Adrenal gland (tissue), 12 donors: Measurements from ENCODE around the gene ABHD16A. TPM values are rescaled to one million over a fixed set of nuclear protein-coding genes. Genes with fewer than 3 reads are reported as not detected.

Experiments used
- DNase-seq, 7 donors: peaks; one replicate each; pipeline ENCODE4 v3.0.0-alpha.2; 2019 to 2020
- H3K27ac ChIP-seq, 5 donors: fragments of 200-600 bp; sonication (generic) in 4 of 5; 1 replicate in 3 of 5; 2 replicates in 2 of 5; pipeline versions ENCODE4 v1.5.1 to v1.8.0; 2016 to 2020; ENCODE audit warnings: mild to moderate bottlenecking in 1 of 5
- H3K27me3 ChIP-seq: fragments of 200-600 bp; 2 replicates; pipeline ENCODE4 v1.8.0; 2021
- H3K36me3 ChIP-seq, 2 donors: fragments of 200-600 bp; replicated peaks in 1 of 2; 1 replicate in 1 of 2; 2 replicates in 1 of 2; pipeline versions ENCODE4 v1.5.1 to v1.8.0; 2018 to 2022
- H3K4me1 ChIP-seq, 2 donors: fragments of 200-600 bp; replicated peaks in 1 of 2; 1 replicate in 1 of 2; 2 replicates in 1 of 2; pipeline versions ENCODE4 v1.5.1 to v1.8.0; 2018 to 2021
- H3K4me3 ChIP-seq, 4 donors: fragments of 200-600 bp; sonication (generic) in 3 of 4; one replicate each; pipeline ENCODE4 v1.5.1; 2016 to 2018
- H3K9me3 ChIP-seq, 3 donors: fragments of 200-600 bp; sonication (generic) in 1 of 3; replicated peaks in 1 of 3; 1 replicate in 2 of 3; 2 replicates in 1 of 3; pipeline versions ENCODE4 v1.5.1 to v1.8.0; 2016 to 2021
- POLR2A ChIP-seq, 2 donors: fragments of 450-650 bp; IDR thresholded peaks; one replicate each; pipeline ENCODE4 v1.6.1; 2017; ENCODE audit warnings: antibody characterized with exemption in 2 of 2, mild to moderate bottlenecking in 2 of 2, moderate library complexity in 1 of 2
- WGBS, 4 donors: extraction: QIAGEN DNeasy Blood & Tissue Kit in 2 of 4; methylation state at CpG; one replicate each; pipeline versions ENCODE4 v1.1.5 to v1.1.7; 2013 to 2017; 5-methylcytosine and 5-hydroxymethylcytosine counted together
- intact Hi-C, 2 donors: fragments of 100-400 bp; cut with DNase I; formaldehyde crosslinking; loops; one replicate each; pipeline versions ENCODE4 v1.14.1 to v1.15.0; 2022 to 2023
- polyA plus RNA-seq, 3 donors: library from polyadenylated mRNA; stranded (reverse); fragments of 200-250 nt in 2 of 3; fragments of 350-450 nt in 1 of 3; fragmentation: Illumina TruSeq in 1 of 3; extraction: RNeasy Lipid Tissue Mini Kit (QIAGEN cat#74804) in 1 of 3; gene quantifications; one replicate each; pipeline ENCODE4 v1.2.3, GENCODE V29; 2013 to 2014
- total RNA-seq, 9 donors: library from RNA; depleted of rRNA in 4 of 9; stranded (reverse); fragments of >200 nt in 4 of 9; fragments of 120-200 nt in 1 of 9; fragmentation: NEBNext Ultra II Directional in 1 of 9; extraction: Animal tissue kit (Norgen Biotek cat#: 25700) in 1 of 9; gene quantifications; one replicate each; pipeline versions ENCODE4 v1.1.0 to v1.2.4, GENCODE V29; 2013 to 2023
- TF ChIP-seq, protein P1 (sequence below), 6 experiments: fragments of 450-650 bp in 4 of 6; fragments of 200-600 bp in 2 of 6; sonication (generic) in 1 of 6; IDR thresholded peaks; 1 replicate in 5 of 6; 2 replicates in 1 of 6; pipeline versions ENCODE4 v1.5.1 to v1.8.0; 2016 to 2021; ENCODE audit warnings: antibody characterized with exemption in 6 of 6, mild to moderate bottlenecking in 2 of 6, moderate library complexity in 1 of 6
- donor health status: healthy with polysubstance abuse.
- donor health status: Bipolar disorder and iron deficiency.
- donor health status: DM: yes; HTN: yes; CAD: no.
- donor health status: DM: no; HTN: no; CAD: no.
- donor health status: DM: no; HTN: no; CAD: no.
- donor health status: DM: yes; HTN: yes; CAD: no.

Gene ABHD16A
- total and polyA plus RNA-seq, 12 donors, result 38.7 to 73.1 (median 58.1) TPM

DNA sequence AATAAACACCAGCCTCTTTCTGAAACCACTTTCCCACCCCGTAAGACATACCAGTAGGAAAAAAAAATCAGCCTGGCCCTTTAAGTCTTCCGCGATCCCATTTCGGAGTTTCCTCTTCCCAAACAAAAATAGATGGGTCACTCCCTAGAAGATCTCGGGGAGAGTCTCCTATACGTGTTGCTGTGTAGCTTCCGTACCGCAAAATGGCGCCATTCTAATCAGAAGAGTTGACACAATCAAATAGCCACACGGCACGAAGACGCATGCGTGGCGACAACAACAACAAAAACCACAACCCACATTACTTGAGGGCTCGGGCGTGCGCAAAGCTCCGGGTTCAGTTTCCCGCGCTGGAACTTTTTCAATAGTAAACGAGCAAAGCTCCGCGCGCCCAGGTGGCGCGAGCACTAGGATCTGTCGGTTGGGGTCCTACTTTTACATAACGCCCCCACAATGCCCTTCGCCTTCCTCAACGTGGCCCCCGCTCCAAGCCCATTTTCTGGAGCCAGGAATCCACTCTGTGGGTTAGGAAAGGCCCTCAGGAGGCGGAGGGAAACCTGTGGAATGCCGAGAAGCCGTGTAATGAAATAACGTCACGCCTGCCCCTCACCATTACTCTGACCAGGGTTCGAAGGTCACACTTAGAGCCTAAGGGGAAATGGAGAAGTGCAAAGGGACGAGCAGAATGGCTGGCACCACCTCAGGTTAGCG lies 38.2 kb downstream of the ABHD16A start, which contains the start of gene GPANK1:
Gene GPANK1 (minus strand): TSS at position 208 of the 711 bp plus-strand sequence. CDS start 519 bp downstream, outside the sequence.
- peak within 1 kb of the TSS; percentile 31 to 95 (median 76) for H3K4me3 ChIP-seq
- peaks cover 0 to 40% of the 10 kb centered on the region in 2 donors for H3K36me3 ChIP-seq
- DNase-seq, result peak; percentile 89 to 97 (median 94)
- H3K4me1 ChIP-seq, result peaks cover 7 to 45% of the 10 kb centered on the region in 2 donors
- intact Hi-C loops, result no loop called here
- H3K27ac ChIP-seq, result peak within 1 kb of the TSS; percentile 83 to 96 (median 89)
- no peaks in the 10 kb centered on the region for H3K27me3 ChIP-seq
- peak; percentile 35 to 84 for TF ChIP-seq POLR2A (IDR thresholded peaks at IDR 0.05)
- TF ChIP-seq, protein P1, sequence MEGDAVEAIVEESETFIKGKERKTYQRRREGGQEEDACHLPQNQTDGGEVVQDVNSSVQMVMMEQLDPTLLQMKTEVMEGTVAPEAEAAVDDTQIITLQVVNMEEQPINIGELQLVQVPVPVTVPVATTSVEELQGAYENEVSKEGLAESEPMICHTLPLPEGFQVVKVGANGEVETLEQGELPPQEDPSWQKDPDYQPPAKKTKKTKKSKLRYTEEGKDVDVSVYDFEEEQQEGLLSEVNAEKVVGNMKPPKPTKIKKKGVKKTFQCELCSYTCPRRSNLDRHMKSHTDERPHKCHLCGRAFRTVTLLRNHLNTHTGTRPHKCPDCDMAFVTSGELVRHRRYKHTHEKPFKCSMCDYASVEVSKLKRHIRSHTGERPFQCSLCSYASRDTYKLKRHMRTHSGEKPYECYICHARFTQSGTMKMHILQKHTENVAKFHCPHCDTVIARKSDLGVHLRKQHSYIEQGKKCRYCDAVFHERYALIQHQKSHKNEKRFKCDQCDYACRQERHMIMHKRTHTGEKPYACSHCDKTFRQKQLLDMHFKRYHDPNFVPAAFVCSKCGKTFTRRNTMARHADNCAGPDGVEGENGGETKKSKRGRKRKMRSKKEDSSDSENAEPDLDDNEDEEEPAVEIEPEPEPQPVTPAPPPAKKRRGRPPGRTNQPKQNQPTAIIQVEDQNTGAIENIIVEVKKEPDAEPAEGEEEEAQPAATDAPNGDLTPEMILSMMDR (IDR thresholded peaks at IDR 0.05), result no peak
- 0 to 1% (median 0%) methylated on average over 33 to 39 of the region's 39 CpGs for WGBS, 4 donors
- no peaks in the 10 kb centered on the region for H3K9me3 ChIP-seq

DNA sequence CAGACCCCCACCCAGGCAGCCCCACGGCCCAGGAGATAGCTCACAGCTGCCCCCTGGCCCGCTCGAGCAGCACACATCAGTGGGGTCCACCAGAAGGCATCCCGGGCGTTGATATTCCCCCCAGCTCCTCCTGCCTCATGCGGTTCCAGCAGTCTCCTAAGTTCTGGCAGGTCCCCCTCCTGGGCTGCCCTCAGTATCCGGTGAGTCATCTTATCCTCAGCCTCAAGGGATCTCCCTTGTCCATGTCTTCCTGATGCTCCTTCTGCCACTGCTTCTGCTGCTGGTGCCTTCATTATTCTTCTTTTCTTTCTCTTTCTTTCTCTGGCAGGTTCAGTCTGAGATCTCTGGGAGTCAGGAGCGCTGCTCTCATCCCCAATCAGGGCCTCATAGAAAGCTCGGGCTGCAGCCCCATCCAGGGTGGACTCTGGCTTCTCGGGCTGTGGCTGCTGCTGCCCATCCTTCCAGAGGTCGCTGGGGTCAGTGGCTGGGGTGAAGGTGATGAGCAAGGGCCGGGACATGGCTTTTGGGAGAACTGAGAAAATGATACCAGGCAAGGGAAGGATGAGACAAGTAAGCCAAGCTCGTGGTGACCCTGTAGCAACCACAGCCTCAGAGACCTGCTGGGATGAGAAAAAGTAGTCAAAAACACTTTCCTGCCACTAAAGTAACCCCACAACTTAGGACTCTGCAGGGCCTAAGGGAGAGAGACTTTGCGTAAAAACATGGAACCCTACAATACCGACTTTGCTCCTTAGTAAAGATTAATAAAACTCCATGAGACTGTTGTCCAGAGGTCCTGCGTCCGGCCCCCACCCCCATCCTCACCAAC lies 38.9 kb downstream of the ABHD16A start:
- WGBS, 4 donors, result 17 to 30% (median 21%) methylated on average over 12 to 17 of the region's 17 CpGs
- DNase-seq, result peak in 6 of 7 donors; percentile 48 to 77 (median 58)
- Histone ChIP-seq H3K4me3 (peak overlapping the region in 2 of 4 donors; percentile 69 to 95), H3K4me1 (peaks cover 14 to 51% of the 10 kb centered on the region in 2 donors), H3K36me3 (peaks cover 0 to 32% of the 10 kb centered on the region in 2 donors), H3K9me3 (no peaks in the 10 kb centered on the region), H3K27me3 (no peaks in the 10 kb centered on the region), H3K27ac (peak overlapping the region; percentile 83 to 96 (median 89))
- TF ChIP-seq, protein P1 (IDR thresholded peaks at IDR 0.05), result no peak
- TF ChIP-seq POLR2A (IDR thresholded peaks at IDR 0.05), result no peak
- intact Hi-C loops, result no loop called here

DNA sequence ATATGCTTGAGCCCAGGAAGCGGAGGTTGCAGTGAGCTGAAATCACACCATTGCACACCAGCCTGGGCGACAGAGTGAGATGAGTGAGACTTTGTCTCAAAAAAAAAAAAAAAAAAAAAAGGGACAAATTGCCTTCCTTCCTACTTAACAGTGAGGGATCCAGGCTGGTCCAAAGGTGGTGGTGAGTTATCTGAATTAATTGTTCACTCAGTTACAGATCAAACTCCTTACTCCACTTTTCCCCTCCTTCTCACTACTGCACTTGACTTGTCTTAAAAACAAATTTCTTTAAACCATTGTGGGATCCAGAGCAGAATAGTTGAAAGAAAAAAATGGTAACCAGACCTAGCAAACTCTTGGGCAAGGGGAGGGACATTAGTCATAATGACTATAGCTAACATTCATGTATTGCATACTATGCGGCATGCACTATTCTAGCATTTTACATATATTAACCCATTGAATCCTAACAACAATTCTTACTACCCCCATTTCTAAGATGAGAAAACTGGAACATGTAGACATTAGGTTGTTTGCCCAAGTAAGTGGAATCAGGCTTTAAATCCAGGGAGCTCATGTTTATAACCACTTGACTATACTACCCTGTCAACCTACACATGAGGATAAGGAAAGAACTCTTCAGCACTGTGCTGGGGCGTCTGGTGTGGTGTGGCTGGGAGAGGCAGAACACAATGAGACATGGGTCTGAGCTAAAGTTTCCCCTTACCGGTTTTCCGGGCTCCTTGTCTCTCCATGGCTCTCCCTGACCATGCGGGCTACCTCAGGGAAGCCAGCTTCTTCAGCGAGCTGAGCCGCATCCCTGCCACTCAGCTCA lies 39.8 kb downstream of the ABHD16A start:
- Histone ChIP-seq H3K27me3 (no peaks in the 10 kb centered on the region), H3K36me3 (peaks cover 0 to 24% of the 10 kb centered on the region in 2 donors), H3K27ac (peak overlapping the region in 4 of 5 donors; percentile 83 to 96 (median 90)), H3K4me1 (peaks cover 20 to 59% of the 10 kb centered on the region in 2 donors), H3K9me3 (no peaks in the 10 kb centered on the region), H3K4me3 (peak overlapping the region in 1 of 4 donors; percentile 95)
- no peak for DNase-seq
- 71 to 78% (median 72%) methylated on average over 5 to 9 of the region's 9 CpGs for WGBS, 4 donors
- TF ChIP-seq, protein P1 (IDR thresholded peaks at IDR 0.05), result no peak
- no peak for TF ChIP-seq POLR2A (IDR thresholded peaks at IDR 0.05)
- intact Hi-C loops, result no loop called here
